Psoas muscle (tissue), 8 donors: ENCODE measurements around the gene MLIP. TPM values are rescaled to one million over a fixed set of nuclear protein-coding genes. Genes with fewer than 3 reads are reported as not detected.

ENCODE experiments used
- ATAC-seq, 4 donors: fragments of 200-7000 bp; cut with Tn5 transposase; one replicate each; pipeline ENCODE4 v1.9.1; 2020; ENCODE audit warnings: moderate library complexity in 3 of 4, mild to moderate bottlenecking in 2 of 4
- DNase-seq, 2 donors: peaks; one replicate each; pipeline ENCODE4 v3.0.0-alpha.2; 2020
- H3K27ac ChIP-seq: fragments of 200-600 bp; one replicate; pipeline ENCODE4 v1.8.0; 2022
- H3K27me3 ChIP-seq, 3 donors: fragments of 200-600 bp in 1 of 3; one replicate each; pipeline versions ENCODE4 v1.6.1 to v1.8.0; 2013 to 2022; ENCODE audit warnings: low read length in 2 of 3, mild to moderate bottlenecking in 2 of 3, moderate library complexity in 1 of 3; ENCODE audit not compliant: insufficient read depth in 3 of 3
- H3K36me3 ChIP-seq, 2 donors: fragments of 200-600 bp in 1 of 2; one replicate each; pipeline versions ENCODE4 v1.6.1 to v1.8.0; 2013 to 2022; ENCODE audit warnings: low read depth in 1 of 2, mild to moderate bottlenecking in 1 of 2, moderate library complexity in 1 of 2; ENCODE audit not compliant: insufficient read depth in 1 of 2
- H3K4me1 ChIP-seq: fragments of 200-600 bp; one replicate; pipeline ENCODE4 v1.8.0; 2022
- H3K4me3 ChIP-seq: fragments of 200-600 bp; one replicate; pipeline ENCODE4 v1.8.0; 2022; ENCODE audit warnings: mild to moderate bottlenecking
- H3K9me3 ChIP-seq: fragments of 200-600 bp; one replicate; pipeline ENCODE4 v1.8.0; 2022
- CTCF ChIP-seq: fragments of 200-600 bp; IDR thresholded peaks from one replicate; pipeline ENCODE4 v1.8.0; 2022; ENCODE audit warnings: antibody characterized with exemption
- WGBS, 3 donors: extraction: QIAGEN DNeasy Blood & Tissue Kit; methylation state at CpG; one replicate each; pipeline versions ENCODE4 v1.1.6 to v1.1.7; 2013; 5-methylcytosine and 5-hydroxymethylcytosine counted together
- intact Hi-C, 2 donors: fragments of 100-400 bp; cut with DNase I; formaldehyde crosslinking; loops; one replicate each; pipeline versions ENCODE4 v1.11.0 to v1.14.2; 2022
- polyA plus RNA-seq, 3 donors: library from polyadenylated mRNA; stranded (reverse); fragments of 200-250 nt; gene quantifications; one replicate each; pipeline ENCODE4 v1.2.3, GENCODE V29; 2013
- total RNA-seq, 4 donors: library from RNA; stranded (reverse); fragmentation: NEBNext Ultra II Directional in 2 of 4; extraction: Animal tissue kit (Norgen Biotek cat#: 25700) in 2 of 4; gene quantifications; one replicate each; pipeline versions ENCODE4 v1.2.1 to v1.2.4, GENCODE V29; 2021 to 2023
- donor health status: healthy with polysubstance abuse.
- donor health status: DM: no; HTN: no; CAD: no; lungs with moderate emphysema.
- donor health status: Bipolar disorder and iron deficiency.
- donor health status: healthy.
- donor health status: DM: yes; HTN: yes; CAD: no.
- donor health status: DM: no; HTN: no; CAD: no.
- donor health status: DM: no; HTN: no; CAD: no.
- donor health status: DM: yes; HTN: yes; CAD: no.

The MLIP gene
- total and polyA plus RNA-seq, 7 donors, result 51.5 to 365 (median 163) TPM

GRCh38 chr6:54264581-54265272 is 153.5 kb downstream of the MLIP start:
- intact Hi-C loops, result loop anchor here (5.0 to 10.0 kb wide), 2 partner anchors 280 to 1987 kb away; no protein-coding TSS in a partner anchor
- Histone ChIP-seq H3K4me3 (no peak overlapping the region), H3K9me3 (no peaks in the 10 kb centered on the region), H3K27me3 (no peaks in the 10 kb centered on the region), H3K27ac (peak overlapping the region; percentile 26), H3K4me1 (peaks cover 13% of the 10 kb centered on the region), H3K36me3 (peaks cover 0 to 29% of the 10 kb centered on the region in 2 donors)
- no peak for TF ChIP-seq CTCF
- no peak for DNase-seq
- ATAC-seq, result peak; percentile 44 to 65 (median 52)
- WGBS, 3 donors, result 79 to 97% (median 89%) methylated on average over 4 of the region's 4 CpGs

- ATAC-seq (peak in 3 of 4 donors; percentile 16 to 32 (median 19)), DNase-seq (no peak)
- Histone ChIP-seq H3K4me3 (no peak overlapping the region), H3K36me3 (peaks cover 0 to 22% of the 10 kb centered on the region in 2 donors), H3K4me1 (peaks cover 13% of the 10 kb centered on the region), H3K9me3 (no peaks in the 10 kb centered on the region), H3K27ac (no peak overlapping the region), H3K27me3 (no peaks in the 10 kb centered on the region)
- intact Hi-C loops, result loop anchor here (5.0 to 10.0 kb wide), 2 partner anchors 282 to 1989 kb away; no protein-coding TSS in a partner anchor
- WGBS, 3 donors, result 65 to 67% (median 65%) methylated on average over 5 of the region's 5 CpGs
- TF ChIP-seq CTCF, result no peak
Observed at GRCh38 chr6:54266400-54266923, 155.2 kb downstream of the MLIP start.

GRCh38 chr6:54267798-54268197 is 156.6 kb downstream of the MLIP start:
- TF ChIP-seq CTCF, result no peak
- WGBS, 3 donors, result 71 to 88% (median 76%) methylated on average over 2 of the region's 2 CpGs
- Histone ChIP-seq H3K4me1 (peaks cover 13% of the 10 kb centered on the region), H3K27ac (no peak overlapping the region), H3K9me3 (no peaks in the 10 kb centered on the region), H3K27me3 (no peaks in the 10 kb centered on the region), H3K4me3 (no peak overlapping the region), H3K36me3 (peaks cover 0 to 12% of the 10 kb centered on the region in 2 donors)
- DNase-seq, result no peak
- peak in 2 of 4 donors; percentile 23 to 30 for ATAC-seq
- intact Hi-C loops, result loop anchor here (5.0 to 10.0 kb wide), 2 partner anchors 283 to 1990 kb away; no protein-coding TSS in a partner anchor

GRCh38 chr6:54273214-54273820 is 162.1 kb downstream of the MLIP start:
- no peak for DNase-seq
- Histone ChIP-seq H3K4me1 (no peaks in the 10 kb centered on the region), H3K36me3 (no peaks in the 10 kb centered on the region), H3K27me3 (no peaks in the 10 kb centered on the region), H3K9me3 (no peaks in the 10 kb centered on the region), H3K27ac (no peak overlapping the region), H3K4me3 (no peak overlapping the region)
- ATAC-seq, result peak; percentile 17 to 46 (median 32)
- no peak for TF ChIP-seq CTCF
- WGBS, 3 donors, result 91 to 94% (median 91%) methylated on average over 6 of the region's 6 CpGs
- intact Hi-C loops, result no loop called here
